Activated naive CD4-positive, alpha-beta T cell treated with Interleukin-2 at 50 U/mL for 16 hours (primary cell): Measurements from ENCODE around the gene BMPR1A.
"Not testable (repeated sequence)": the region's sequence is repeated elsewhere in the genome, so short reads cannot be mapped to it uniquely, and the experiment has no call there.

Experiments used
- DNase-seq: peaks from one replicate; pipeline ENCODE4 v3.0.0-alpha.2; 2020

BMPR1A gene

DNA sequence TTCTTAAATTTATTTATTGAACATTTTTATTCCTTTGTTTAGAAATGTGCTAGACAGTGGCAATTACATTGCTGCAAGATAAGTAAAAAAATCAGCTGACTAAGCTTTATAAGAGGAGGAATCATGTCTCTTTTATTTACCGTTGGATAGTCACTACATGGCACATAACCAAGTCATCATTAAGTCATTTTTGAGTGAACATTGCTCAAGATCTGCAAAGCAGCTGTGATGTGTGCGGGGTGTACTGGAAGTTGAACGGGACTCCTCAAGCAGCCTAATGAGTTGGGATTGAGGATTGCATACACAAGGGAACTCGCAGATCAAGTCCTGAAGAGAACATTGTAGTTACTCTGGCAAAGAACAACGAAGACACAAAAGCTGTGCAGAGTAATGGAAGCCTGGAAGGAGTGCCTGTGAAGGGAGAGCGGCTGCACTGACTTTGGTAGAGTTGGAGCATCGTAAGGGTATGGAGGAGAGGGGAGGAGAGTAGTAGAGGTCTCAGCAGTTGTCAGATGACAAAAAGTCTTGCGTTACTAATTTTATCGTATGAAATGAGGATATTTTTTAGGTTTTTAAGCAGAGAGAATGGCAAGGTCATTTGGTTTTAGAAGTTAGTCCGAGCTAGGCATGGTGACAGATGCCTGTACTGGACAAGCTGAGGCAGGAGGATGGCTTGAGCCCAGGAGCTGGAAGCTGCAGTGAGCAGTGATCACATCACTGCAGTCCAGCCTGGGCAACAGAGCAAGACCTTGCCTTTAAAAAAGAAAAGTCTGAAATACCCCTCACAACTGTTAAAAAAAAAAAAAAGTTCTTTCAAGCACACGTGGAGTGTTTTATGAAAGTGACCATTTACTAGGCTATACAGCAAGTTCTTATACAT is 95.1 kb downstream of the BMPR1A start:
- DNase-seq: no peak

DNA sequence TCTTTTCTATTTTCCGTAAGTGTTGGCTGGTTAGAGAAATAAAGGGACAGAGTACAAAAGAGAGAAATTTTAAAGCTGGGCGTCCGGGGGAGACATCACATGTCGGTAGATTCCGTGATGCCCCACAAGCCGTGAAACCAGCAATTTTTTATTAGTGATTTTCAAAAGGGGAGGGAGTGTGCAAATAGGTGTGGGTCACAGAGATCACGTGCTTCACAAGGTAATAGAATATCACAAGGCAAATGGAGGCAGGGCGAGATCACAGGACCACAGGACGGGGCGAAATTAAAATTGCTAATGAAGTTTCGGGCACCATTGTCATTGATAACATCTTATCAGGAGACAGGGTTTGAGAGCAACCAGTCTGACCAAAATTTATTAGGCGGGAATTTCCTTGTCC is 97.2 kb downstream of the BMPR1A start:
- not testable (repeated sequence) for DNase-seq

DNA sequence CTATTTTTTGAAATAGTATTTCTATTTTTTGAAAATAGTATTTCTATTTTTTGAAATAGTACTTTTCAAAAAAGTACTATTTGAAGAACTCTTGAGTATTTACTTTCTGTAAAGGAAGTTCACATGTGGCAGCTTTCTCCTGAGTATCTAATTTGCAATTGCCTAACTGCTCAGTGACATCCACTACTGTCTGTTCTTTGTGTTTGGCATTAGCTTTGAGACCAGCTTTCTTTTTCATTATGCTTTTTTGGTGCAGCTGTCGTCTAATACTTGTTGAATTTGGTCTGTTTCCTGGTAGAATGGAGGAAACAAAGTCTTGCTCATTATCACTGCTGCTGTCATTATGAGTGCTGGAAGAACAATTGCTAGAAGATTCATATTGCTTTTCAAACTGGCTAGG is 99.1 kb downstream of the BMPR1A start:
- no peak for DNase-seq

DNA sequence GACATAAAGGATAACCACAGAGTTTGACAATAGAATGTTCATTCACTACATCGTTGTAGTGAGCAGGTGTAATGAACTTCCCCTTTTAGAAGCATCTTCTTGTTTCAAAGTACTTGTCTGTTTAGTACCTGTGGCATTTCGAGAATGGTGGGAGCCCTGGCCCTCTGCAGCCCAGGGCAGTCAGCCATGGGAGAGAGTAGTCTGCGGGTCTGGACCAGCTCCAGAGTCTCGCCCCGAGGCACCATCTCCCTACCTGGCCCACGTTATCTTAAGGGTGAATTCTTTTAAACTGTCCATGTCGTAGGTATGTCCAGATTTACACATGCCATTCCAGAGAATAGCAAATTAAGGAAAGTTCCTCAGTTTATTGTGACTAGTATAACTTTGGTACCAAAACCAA is 99.7 kb downstream of the BMPR1A start:
- DNase-seq: no peak

DNA sequence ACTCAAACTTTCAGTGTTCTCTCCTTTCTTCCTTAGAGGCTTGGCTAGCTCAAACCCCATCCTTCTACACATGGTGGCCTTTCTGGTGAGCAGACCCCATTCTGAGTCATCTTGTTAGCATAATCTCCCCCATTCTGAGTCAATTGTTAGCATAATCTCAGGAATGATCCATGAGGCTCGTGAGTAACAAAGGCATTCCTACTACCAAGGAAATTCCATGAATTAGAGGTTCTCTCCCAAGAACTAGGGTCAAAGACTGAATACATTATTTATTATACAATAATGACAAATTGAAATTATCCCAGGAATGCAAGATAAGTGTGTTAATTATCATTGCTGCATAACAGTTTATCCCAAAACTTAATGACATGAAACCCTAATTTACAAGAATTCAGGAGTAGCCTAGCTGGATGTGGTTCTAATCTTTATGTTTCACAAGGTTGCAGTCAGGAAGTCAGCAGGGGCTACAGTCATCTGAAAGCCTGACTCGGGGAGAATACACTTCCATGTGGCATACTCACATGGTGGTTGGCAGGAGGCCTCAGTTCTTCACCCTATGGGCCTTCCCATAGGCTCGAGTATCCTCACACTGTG is 100.8 kb downstream of the BMPR1A start:
- DNase-seq: no peak

DNA sequence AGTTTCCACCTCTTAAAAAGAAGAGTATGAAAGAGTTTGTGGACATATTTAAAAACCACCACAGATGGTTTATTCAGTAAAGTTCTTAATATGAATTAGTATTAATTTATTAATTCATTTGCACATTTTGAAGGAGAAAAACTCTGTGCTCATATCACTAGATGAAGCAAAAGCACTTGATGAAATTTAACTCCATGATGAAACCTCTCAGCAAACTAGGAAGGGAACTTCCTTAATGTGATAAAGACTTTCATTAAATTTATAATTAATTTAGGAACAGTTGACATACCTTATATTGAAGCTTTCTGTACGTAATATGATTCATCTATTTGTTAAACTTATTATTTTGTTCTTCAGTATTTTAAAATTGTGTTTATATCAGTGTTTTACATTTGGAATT is 101.6 kb downstream of the BMPR1A start:
- DNase-seq: no peak

DNA sequence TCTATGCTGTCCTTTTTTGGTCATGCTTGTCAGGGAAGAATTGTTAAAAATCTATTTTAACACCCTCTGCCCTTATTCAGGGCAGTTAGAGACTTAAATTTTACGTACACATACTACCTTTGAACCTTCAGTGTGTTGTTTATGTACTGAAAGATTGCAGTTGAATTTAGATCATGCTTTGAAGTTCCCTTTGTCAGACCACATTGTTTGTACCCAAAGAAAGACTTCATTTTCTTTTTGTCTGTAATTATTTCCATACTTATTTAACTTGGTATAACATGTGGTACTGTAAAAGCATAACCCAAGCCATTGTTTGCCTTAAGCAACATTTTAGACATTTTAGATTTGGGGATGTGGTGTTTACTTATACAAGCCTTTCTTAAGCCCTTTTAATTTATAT is 104.9 kb downstream of the BMPR1A start:
- DNase-seq: no peak

DNA sequence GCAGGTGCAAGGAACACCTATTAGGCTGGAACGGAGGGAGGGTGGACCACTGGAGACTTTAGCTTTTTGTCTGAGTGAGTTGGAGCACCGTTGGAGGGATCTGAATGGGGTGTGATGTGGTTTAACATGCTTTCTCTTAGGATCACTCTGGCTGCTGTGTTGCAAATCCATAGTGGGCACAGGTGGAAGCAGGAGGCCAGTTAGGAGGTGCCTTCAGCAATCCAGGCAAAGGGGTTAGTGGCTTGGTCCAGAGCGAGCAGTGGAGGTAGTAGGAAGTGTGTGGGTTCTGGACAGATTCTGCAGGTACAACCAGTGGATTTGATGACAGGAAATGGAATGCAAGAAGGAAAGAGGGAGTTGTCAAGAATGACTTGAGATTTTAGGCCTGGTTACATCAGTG is 106.0 kb downstream of the BMPR1A start:
- DNase-seq: no peak

DNA sequence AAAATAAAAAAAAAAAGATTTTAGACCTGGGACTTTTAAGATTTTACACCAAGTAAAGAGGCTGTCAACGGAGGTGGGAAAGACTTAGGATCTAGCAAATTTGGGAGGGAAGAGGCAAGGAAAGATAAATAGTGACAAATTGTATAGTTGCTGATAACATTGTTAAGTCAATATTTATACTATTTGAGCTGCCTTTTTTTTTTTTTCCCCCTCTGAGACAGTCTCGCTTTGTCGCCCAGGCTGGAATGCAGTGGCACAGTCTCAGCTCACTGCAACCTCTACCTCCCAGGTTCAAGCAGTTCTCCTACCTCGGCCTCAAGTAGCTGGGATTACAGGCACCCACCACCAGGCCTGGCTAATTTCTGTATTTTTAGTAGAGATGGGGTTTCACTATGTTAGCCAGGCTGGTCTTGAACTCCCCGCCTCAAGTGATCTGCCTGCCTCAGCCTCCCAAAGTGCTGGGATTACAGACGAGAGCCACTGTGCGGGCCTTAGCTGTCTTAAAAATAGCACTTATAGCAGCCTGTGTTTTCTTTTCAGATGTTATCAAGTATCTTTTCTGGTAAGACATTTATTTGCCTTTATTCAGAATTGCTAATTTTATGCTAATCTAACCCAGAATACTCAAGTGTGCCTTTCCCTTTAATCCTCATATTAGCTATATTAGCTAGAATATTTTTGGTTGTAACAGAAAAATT is 106.5 kb downstream of the BMPR1A start:
- no peak for DNase-seq

DNA sequence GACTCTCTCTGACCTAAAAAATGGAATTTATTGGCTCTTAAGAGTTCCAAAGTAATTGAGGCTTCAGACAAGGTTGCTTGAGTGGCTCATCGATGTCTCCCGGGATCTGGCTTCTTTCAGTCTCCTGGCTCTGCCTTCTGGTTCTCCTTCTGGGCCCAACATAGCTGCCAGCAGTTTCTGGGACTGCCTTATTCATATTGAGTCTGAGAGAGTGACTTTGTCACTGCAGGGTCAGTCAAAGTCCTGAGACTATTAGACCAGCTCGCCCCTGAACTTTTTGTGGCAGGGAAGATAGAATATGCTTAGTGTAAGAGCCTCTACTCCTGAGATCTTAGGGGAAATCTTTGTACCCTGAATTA is 107.0 kb downstream of the BMPR1A start:
- DNase-seq: no peak

DNA sequence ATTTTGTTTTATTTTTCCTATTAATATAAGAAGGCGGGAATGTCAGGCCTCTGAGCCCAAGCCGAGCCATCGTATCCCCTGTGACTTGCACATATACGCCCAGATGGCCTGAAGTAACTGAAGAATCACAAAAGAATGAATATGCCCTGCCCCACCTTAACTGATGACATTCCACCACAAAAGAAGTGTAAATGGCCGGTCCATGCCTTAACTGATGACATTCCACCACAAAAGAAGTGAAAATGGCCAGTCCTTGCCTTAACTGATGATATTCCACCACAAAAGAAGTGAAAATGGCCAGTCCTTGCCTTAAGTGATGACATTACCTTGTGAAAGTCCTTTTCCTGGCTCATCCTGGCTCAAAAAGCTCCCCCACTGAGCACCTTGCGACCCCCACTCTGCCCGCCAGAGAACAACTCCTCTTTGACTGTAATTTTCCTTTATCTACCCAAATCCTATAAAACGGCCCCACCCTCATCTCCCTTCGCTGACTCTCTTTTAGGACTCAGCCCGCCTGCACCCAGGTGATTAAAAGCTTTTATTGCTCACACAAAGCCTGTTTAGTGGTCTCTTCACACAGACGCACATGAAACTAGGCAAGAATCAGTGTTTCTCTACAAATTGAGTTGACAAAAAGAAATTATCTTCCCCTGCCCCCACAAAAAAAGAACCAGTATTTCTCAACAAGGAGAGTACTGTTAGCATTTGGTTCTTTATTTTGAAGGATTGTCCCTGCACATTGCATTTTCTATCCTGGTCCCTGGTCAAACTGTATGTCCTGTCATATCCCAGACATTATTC is 108.8 kb downstream of the BMPR1A start:
- DNase-seq: not testable (repeated sequence)

DNA sequence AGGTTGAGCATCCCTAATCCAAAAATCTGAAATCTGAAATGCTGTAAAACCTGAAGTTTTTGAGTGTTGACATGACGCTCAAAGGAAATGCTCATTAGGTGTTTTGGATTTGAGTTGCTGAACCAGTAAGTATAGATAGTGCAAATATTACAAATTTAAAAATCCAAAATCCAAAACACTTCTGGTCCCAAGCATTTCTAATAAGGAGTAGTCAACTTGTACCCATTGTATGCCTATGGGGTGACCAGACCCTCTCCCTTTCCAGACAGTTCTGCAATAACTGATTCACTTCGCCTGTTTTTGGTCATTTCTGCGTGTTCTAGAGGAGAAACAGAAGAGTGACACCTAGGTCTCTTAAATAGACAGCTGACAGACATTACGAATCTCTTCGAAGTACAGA is 110.7 kb downstream of the BMPR1A start:
- no peak for DNase-seq

DNA sequence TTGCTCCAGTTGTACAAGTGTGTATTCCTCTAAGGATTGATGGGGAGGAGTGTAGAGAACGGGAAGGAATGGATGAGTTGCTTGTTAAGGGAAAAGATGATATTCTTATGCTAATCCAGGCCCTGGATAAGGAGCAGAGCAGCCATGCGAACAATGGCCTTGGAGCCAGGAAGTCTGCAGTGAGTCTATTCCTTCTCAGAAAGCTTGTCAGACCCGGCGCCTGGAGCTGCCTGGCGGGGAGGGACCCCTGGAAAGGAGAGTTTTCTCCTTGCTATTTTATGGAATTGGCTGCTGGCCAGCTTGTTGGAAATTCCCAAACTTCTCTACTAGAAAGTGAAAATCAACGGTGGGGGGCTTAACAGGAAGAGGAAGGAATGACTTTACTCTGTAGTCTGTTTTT is 111.9 kb downstream of the BMPR1A start:
- no peak for DNase-seq

DNA sequence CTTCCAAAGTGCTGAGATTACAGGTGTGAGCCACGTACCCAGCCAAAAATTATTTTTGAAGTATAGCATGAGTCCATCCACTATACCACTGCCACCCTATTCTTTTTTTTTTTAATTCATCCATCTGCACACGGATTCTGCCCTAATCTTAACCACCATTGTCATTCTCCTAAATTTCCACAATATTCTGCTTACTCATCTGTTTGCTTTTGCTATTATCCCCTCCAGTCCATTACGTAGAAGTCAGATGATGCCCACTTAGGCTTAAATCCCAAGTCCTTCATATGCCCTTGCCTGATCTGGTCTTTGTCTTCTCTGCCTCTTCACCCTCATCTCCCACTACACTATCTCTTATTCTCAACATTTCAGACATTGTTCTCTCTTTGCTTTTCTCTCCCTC is 114.3 kb downstream of the BMPR1A start:
- DNase-seq: no peak

DNA sequence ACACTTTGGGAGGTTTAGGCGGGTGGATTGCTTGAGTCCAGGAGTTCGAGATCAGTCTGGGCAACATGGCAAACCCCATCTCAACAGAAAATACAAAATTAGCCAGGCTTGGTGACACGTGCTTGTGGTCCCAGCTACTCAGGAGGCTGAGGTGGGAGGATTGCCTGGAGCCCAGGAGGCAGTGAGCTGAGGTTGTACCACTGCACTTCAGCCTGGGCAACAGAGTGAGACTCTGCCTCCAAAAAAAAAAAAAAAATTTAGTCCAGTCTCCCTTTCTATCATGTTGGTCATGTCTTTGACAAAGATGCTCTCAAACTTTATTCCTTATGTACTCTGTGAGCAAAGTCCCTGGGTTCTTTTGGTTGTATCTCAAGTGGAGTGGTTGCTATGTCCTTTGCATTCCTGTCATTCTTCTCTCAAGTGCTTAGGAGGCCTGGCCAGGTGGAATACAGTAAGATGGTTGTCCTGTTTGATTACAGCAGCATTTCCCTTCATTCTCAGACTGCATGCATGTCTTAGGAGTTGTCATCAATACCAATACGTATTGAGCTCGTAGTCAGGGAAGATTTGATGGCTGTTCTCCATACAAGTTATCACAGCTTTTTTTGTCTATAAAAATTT is 115.3 kb downstream of the BMPR1A start:
- no peak for DNase-seq

DNA sequence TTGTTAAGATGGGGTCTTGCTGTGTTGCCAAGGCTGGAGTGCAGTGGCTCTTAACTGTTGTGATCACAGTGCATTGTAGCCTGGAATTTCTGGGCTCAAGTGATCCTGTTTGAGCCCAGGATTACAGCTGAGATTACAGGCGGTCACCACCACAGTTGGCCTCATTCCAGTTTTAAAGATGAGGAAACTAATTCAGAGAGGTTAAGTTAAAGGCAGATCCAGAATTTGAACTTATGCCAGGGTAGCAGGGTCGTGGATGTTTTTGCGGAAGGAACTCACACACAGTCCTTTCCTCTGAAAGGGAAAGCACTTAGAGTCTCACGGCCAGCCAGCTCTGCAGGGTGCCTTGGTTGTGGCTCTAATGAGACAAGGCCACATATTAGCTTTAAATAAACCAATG is 116.3 kb downstream of the BMPR1A start:
- DNase-seq: no peak

DNA sequence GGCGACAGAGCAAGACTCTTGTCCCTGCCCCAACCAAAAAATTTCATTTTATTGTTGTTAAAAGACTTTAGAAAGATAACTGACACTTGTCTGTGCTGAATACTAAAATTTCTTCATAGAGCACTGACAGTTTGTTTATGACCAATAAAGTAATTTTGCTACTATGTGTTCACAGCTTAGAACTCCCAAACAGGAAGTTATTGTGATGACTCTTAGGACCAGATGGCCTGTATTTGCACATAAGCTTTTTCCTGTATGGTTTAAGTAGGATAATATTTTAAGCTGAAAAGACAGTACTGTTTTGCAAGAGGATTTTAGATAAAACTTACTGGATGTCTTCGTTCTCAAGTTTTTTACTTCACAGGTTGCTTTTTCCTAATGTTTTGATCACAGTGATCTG is 120.3 kb downstream of the BMPR1A start:
- no peak for DNase-seq

DNA sequence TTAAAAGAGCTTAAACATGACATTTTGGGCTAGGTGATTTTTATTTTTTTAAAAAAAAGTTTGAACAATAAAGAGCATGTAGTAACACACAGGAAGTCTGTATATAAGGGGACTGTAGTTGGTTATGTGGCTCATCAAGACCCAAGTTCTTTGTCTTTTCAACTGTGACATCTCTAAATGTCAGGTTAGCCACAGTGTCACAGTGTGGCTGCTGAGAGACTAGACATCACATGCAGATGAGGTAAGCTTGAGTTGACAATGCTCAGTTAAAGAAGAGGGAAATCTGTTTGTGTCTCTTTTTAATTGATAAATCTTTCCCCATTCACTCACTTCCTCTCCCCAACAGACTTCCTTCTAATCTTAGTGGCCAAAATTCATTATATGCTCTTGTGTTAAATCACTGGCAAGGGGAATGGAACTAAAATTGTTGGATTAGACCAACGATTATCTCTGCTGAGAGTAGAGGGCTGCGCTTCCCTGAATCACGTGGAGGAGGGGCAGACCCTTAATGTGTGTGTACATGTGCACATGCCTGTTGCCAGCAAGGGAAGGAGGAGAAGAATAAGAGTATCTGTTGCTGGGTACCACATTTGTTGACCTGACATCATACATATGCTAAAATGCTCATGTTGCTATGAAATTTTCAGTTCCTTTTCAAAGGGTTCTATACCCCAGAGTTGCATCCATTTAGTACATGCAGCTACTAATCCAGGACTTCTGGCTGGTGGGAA is 122.7 kb downstream of the BMPR1A start:
- no peak for DNase-seq

DNA sequence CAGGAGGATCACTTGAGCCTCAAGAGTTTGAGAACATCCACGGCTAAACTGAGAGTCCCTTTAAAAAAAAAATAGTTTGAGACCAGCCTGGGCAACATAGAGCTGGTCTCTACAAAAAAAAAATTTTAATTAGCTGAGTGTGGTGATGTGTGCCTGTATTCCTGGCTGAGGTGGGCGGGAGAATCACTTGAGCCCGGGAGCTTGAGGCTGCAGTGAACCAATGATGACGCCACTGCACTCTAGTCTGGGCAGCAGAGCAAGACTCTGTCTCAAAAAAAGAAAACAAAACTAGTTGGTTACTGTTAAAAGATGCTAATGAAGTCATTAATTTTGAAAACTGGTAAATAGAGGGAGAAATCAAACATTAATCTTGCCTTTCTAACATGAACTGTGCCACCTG is 124.6 kb downstream of the BMPR1A start:
- DNase-seq: no peak

DNA sequence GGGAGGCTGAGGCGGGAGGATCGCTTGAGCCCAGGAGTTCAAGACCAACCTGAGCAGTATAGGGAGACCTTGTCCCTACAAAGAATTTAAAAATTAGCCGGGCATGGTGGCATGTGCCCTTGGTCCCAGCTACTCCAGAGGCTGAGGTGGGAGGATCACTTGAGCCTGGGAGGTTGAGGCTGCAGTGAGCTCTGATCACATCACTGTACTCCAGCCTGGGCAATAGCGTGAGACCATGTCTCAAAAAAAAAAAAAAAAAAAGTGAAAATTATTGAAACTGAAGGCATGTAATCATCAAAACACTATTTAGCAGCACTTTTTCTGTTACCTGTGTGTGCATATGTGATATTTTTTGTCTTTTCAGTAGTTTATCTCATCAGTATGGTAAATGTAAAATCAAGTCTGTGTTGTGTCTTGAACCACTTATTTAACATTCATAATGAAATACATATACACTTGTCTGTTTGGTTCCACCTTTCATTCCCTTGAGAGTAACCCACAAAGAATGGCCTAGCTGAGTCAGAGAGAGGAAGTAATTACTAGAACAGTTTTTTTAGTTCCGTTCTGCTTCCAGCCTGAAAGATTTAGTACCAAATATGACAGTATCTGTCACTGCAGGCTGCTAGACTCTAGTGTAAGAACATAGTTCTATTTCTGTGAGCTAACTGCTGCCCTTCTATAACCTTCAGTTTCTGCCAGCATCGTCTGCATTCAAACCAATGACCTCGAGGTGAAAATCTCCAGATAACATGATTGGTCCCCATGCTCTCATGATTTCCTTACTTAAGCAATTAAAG is 132.4 kb downstream of the BMPR1A start:
- no peak for DNase-seq

DNA sequence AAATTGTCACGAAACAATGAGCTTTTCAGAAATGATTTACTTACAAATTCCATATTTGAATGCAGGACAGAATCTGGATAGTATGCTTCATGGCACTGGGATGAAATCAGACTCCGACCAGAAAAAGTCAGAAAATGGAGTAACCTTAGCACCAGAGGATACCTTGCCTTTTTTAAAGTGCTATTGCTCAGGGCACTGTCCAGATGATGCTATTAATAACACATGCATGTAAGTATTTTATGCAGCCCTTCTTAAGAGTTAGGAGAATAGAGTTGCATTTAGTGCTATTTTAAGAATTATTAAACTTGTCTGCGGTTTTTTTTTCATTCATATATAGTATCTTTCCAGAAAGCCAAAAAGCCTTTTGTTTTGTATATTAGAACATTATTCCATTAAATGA is 133.6 kb downstream of the BMPR1A start:
- no peak for DNase-seq
